Stimulated activated CD4-positive, alpha-beta T cell treated with anti-CD3 and anti-CD28 coated beads, Interleukin-1b, Interleukin-23, amount 100 ng/mL, for 4 hours (primary cell): ENCODE data around the gene DNM1L.

Experiments
- DNase-seq, 2 donors: peaks; one replicate each; pipeline ENCODE4 v3.0.0-alpha.2; 2020; ENCODE audit warnings: low read depth in 2 of 2

The DNM1L gene

DNA sequence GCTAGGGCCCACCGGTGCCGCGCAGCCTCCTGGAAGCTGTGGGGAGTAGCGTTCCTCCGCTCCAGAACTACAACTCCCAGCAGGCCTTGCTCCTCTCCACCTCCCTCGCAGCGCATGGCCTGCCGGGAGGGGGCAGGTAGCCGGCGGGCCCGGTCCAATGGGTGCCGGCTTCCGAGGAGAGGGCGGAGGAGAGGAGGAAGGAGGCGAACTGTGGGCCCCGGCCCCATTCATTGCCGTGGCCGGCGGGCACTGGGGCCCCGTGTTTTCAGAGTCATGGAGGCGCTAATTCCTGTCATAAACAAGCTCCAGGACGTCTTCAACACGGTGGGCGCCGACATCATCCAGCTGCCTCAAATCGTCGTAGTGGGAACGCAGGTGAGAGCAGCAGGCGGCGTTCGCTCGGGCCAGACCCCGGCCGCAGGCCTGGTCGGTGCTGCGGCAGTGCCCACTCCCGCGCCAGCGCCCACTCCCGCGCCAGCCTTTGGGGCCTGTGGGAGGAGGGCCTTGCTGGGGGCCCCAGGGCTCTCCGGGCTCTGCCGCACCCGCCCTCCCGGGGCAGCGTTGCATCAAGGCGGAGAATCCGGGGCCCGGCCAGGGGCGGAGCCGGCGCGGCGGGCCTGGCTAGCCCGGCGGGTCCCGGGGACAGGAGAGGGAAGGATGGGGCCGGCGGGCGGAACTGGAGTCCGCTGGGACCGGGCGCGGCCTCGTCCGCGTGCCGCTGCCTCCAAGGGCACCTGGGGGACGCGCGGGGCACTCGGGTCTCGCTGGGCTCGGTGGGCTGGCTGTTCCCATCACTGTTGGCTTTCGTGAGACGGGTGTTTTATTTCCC lies at the start of gene DNM1L:
TSS of gene DNM1L (plus strand) at position 211 of the 829 bp plus-strand sequence. CDS start at position 274, 63 bp downstream.
- peak; percentile 84 to 88 for DNase-seq

GRCh38 chr12:32641287-32641901 lies 37.7 kb upstream of the DNM1L start:
- DNase-seq, result no peak

DNA sequence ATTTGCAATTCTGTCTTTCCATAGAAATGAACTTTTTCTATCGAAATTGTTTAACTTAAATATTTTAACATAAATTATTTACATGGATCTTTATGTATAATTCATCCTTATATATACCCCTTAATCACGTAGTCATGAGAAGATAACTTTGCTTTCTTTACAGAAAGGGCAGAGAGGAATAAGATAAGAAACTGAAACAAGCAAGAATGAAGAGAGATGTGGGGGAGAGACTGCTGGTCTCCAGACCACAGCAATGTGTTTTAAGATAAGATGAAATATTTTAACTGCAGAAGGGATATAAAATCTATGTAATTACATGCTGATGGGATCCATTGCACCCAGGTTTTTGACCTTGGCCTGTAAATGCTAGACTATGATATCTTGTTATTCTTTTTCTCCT lies 34.7 kb upstream of the DNM1L start:
- no peak for DNase-seq

DNA sequence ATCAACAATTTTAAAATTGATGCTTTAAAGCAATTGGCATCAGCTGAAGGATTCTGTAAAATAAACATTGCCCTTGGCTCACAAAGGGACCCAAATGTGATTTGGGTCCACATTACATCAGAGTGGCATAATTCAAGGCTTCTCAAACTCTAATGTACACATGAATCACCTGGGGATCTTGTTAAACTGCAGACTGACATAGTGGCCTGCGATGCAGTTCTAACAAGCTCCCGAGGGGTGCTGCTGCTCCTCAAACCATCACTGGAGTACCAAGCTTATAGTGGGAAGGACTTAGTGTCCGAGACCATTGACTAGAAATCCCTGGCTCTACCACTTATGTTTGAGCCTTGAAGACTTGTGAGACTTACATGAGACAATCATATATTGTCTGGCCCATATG lies 31.8 kb upstream of the DNM1L start:
- no peak for DNase-seq

GRCh38 chr12:32650508-32650907 lies 28.6 kb upstream of the DNM1L start:
- no peak for DNase-seq

GRCh38 chr12:32651151-32651955 lies 27.7 kb upstream of the DNM1L start:
- DNase-seq, result no peak

DNA sequence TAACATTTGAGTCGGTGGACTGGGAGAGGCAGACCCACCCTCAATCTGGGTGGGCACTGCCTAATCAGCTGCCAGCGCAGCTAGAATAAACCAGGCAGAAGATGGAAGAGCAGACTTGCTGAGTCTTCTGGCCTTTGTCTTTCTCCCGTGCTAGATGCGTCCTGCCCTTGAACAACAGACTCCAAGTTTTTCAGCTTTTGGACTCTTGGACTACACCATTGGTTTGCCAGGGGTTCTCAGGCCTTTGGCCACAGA lies 27.2 kb upstream of the DNM1L start:
- no peak for DNase-seq

GRCh38 chr12:32659908-32660440 lies 19.1 kb upstream of the DNM1L start:
- DNase-seq, result no peak

- DNase-seq, result no peak
These were observed 17.4 kb upstream of the DNM1L start for GRCh38 chr12:32661706-32662105.

- DNase-seq, result no peak
These were observed 16.4 kb upstream of the DNM1L start for GRCh38 chr12:32662665-32663064.

- DNase-seq, result no peak
These were observed 13.1 kb upstream of the DNM1L start for GRCh38 chr12:32666018-32666417.

GRCh38 chr12:32669584-32669983 lies 9.5 kb upstream of the DNM1L start:
- no peak for DNase-seq

- no peak for DNase-seq
These were observed 6.9 kb upstream of the DNM1L start for GRCh38 chr12:32671930-32672780.

DNA sequence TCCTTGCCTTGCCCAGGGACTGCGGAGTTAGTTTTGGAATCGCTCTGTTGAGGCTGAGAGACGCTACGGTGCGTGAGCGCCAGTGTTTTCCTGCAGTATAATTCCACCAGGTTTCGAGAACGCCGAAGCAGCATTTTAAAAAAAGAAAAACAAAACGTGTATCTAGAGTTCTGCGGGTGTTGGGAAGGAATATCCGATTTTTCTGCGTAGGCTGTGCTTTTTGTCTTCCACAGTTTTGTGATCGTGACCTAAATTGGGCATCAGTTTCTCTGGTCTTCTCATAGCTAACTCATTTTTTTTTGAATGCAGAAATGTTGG lies 778 bp downstream of the DNM1L start:
- no peak for DNase-seq

DNA sequence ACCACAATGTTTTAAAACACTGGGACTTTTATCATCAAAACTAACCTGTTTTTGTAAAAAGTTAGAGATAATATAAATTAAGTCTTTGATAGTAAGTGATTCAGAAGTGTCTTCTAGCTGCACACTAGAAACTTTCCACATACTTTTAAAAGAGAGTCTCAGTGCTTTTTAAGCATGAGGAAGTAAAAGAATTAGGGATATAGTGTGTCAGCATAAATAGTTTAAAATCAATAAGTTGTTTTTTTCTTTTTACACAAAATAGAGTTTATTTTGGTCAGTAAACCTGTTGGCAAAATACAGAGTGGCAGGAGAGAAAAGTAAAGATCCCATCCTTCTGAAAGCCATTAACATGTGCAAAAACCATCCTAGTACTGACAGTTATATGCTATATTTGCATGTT lies 1.7 kb downstream of the DNM1L start:
- no peak for DNase-seq

DNA sequence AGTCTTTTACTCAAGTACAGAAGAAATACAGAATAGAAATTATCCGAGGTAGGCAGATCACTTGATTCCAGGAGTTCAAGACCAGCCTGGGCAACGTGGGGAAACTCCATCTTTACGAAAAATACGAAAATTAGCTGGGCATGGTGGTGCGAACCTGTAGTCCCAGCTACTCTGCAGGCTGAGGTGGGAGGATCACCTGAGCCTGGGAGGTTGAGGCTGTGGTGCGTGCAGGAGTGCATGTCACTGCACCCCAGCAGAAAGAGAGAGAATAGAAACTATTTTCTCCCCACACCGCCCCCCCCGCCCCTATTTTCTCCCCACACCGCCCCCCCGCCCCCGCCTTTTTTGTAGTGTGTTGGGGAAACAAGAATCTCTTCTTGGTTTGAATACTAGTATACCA lies 2.2 kb downstream of the DNM1L start:
- no peak for DNase-seq

- DNase-seq, result no peak
These were observed 7.2 kb downstream of the DNM1L start for GRCh38 chr12:32686340-32686739.

- DNase-seq, result no peak
These were observed 9.7 kb downstream of the DNM1L start for GRCh38 chr12:32688786-32689185.

DNA sequence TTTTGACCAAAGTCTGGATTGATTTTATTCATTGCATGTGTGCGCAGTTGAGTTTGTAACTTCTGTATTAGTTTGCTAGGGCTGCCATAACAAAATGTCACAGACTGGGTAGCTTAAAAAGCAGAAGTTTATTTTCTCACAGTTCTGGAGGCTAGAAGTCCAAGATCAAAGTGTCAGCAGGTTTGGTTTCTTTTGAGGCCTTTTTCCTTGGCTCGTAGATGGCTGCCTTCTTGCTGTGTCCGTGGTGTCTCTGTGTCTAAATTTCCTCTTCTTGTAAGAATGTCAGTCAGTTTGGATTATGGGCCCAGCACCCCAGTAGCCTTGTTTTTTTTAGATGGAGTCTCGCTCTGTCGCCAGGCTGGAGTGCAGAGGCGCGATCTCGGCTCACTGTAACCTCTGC lies 11.8 kb downstream of the DNM1L start:
- DNase-seq, result no peak

GRCh38 chr12:32692358-32692757 lies 13.3 kb downstream of the DNM1L start:
- DNase-seq, result no peak

- no peak for DNase-seq
These were observed 13.9 kb downstream of the DNM1L start for GRCh38 chr12:32693036-32693435.

GRCh38 chr12:32695787-32696186 lies 16.7 kb downstream of the DNM1L start:
- DNase-seq, result no peak
